SK-N-SH (cell line): ENCODE data around the gene GLB1L3. TPM values are rescaled to one million over a fixed set of nuclear protein-coding genes. Genes with fewer than 3 reads are reported as not detected.

Experiments
- CTCF ChIA-PET: fragments of 300-600, 350-600 bp; formaldehyde crosslinking; extraction: SDS; loops from one replicate; lab custom pipeline; 2021; lab: Yijun Ruan, JAX
- POLR2A ChIA-PET: fragments of 350-600 bp; sonication (Branson Sonifier 250); formaldehyde crosslinking; extraction: SDS; loops from one replicate; lab custom pipeline; 2020; ENCODE audit warnings: antibody characterized with exemption, inconsistent platforms; lab: Yijun Ruan, JAX
- DNase-seq: peaks from one replicate; pipeline ENCODE4 v3.0.0; 2012
- H2AFZ ChIP-seq: fragments of 200-600 bp; sonication (generic); 2 replicates; pipeline ENCODE4 v1.8.1; 2016; ENCODE audit warnings: antibody characterized with exemption, mild to moderate bottlenecking, low read depth
- H3F3A ChIP-seq: fragments of 200-600 bp; sonication (generic); replicated peaks from 2 replicates; pipeline ENCODE3; 2016; ENCODE audit warnings: antibody characterized with exemption, mild to moderate bottlenecking; ENCODE audit not compliant: insufficient read depth
- H3K27ac ChIP-seq, 2 experiments: fragments of 200-500 bp in 1 of 2; fragments of 200-600 bp in 1 of 2; sonication (Bioruptor generic) in 1 of 2; sonication (generic), shearing (Covaris generic) in 1 of 2; 2 replicates each; pipeline versions ENCODE4 v1.5.1 to v1.6.1; 2014 to 2016; ENCODE audit warnings: low read depth in 2 of 2, inconsistent platforms in 1 of 2, low read length in 1 of 2, mild to moderate bottlenecking in 1 of 2, mixed read lengths in 1 of 2
- H3K27me3 ChIP-seq: fragments of 200-600 bp; sonication (generic), shearing (Covaris generic); 2 replicates; pipeline ENCODE4 v1.6.1; 2016; ENCODE audit warnings: mixed run types; ENCODE audit not compliant: insufficient read depth
- H3K36me3 ChIP-seq, 2 experiments: fragments of 200-500 bp in 1 of 2; fragments of 200-600 bp in 1 of 2; sonication (Bioruptor generic) in 1 of 2; sonication (generic) in 1 of 2; replicated peaks in 1 of 2; 2 replicates each; pipeline versions ENCODE3 to v1.5.1; 2014 to 2016; ENCODE audit warnings: low read length in 1 of 2, mild to moderate bottlenecking in 1 of 2; ENCODE audit not compliant: insufficient read depth in 2 of 2, control insufficient read depth in 1 of 2
- H3K4me1 ChIP-seq, 2 experiments: fragments of 200-500 bp in 1 of 2; fragments of 200-600 bp in 1 of 2; sonication (Bioruptor generic) in 1 of 2; sonication (generic), shearing (Covaris generic) in 1 of 2; 2 replicates each; pipeline versions ENCODE4 v1.5.1 to v1.6.1; 2014 to 2016; ENCODE audit warnings: low read depth in 1 of 2, low read length in 1 of 2, mixed run types in 1 of 2; ENCODE audit not compliant: insufficient read depth in 2 of 2, control insufficient read depth in 1 of 2
- H3K4me2 ChIP-seq: fragments of 200-600 bp; sonication (generic), shearing (Covaris generic); 2 replicates; pipeline ENCODE4 v1.6.1; 2017; ENCODE audit warnings: mixed run types
- H3K4me3 ChIP-seq, 2 experiments: fragments of 200-500 bp in 1 of 2; fragments of 200-600 bp in 1 of 2; sonication (Bioruptor generic) in 1 of 2; sonication (generic), shearing (Covaris generic) in 1 of 2; 2 replicates each; pipeline versions ENCODE4 v1.5.1 to v1.8.1; 2014 to 2016; ENCODE audit warnings: low read depth in 2 of 2, inconsistent platforms in 1 of 2, low read length in 1 of 2, mild to moderate bottlenecking in 1 of 2, mixed read lengths in 1 of 2, moderate library complexity in 1 of 2
- H3K79me2 ChIP-seq: fragments of 200-600 bp; sonication (generic); 2 replicates; pipeline ENCODE4 v1.8.1; 2017; ENCODE audit warnings: mild to moderate bottlenecking; ENCODE audit not compliant: insufficient read depth
- H3K9ac ChIP-seq: fragments of 200-600 bp; sonication (generic); 2 replicates; pipeline ENCODE4 v1.6.1; 2017; ENCODE audit warnings: mixed run types
- H3K9me2 ChIP-seq: fragments of 200-600 bp; sonication (generic); 2 replicates; pipeline ENCODE4 v1.6.1; 2017; ENCODE audit warnings: mixed run types
- H3K9me3 ChIP-seq: fragments of 200-600 bp; sonication (generic); 2 replicates; pipeline ENCODE4 v1.6.1; 2017; ENCODE audit warnings: mixed run types, mild to moderate bottlenecking, moderate library complexity
- H4K20me1 ChIP-seq: fragments of 200-600 bp; sonication (generic); 2 replicates; pipeline ENCODE4 v1.6.1; 2017; ENCODE audit warnings: mild to moderate bottlenecking, mixed run types; ENCODE audit not compliant: insufficient read depth
- EP300 ChIP-seq, 2 experiments: IDR thresholded peaks; 2 replicates each; pipeline versions ENCODE4 v1.4.0 to v1.6.1; 2012; ENCODE audit warnings: borderline replicate concordance in 1 of 2, low read depth in 1 of 2, low read length in 1 of 2
- EZH2phosphoT487 ChIP-seq: fragments of 200-600 bp; sonication (generic); IDR thresholded peaks from 2 replicates; pipeline ENCODE4 v1.6.1; 2017; ENCODE audit warnings: low read depth, mixed run types, mild to moderate bottlenecking, antibody characterized with exemption, moderate library complexity, borderline replicate concordance
- GABPA ChIP-seq: IDR thresholded peaks from 2 replicates; pipeline ENCODE4 v1.4.0; 2012; ENCODE audit warnings: low read depth, mild to moderate bottlenecking
- GATA2 ChIP-seq: sonication (generic); formaldehyde crosslinking; IDR thresholded peaks from 2 replicates; pipeline ENCODE4 v1.5.0; 2020; ENCODE audit warnings: mild to moderate bottlenecking, missing genetic modification reagents
- MAX ChIP-seq: IDR thresholded peaks from 2 replicates; pipeline ENCODE4 v1.4.0; 2012; ENCODE audit warnings: low read depth
- MEF2A ChIP-seq: IDR thresholded peaks from 2 replicates; pipeline ENCODE4 v1.4.0; 2012; ENCODE audit warnings: low read depth, borderline replicate concordance
- NFIC ChIP-seq: IDR thresholded peaks from 2 replicates; pipeline ENCODE4 v1.4.0; 2012; ENCODE audit warnings: borderline replicate concordance
- NRF1 ChIP-seq: IDR thresholded peaks from 2 replicates; pipeline ENCODE4 v1.6.1; 2012; ENCODE audit warnings: low read depth, mild to moderate bottlenecking, low read length
- POLR2AphosphoS5 ChIP-seq: IDR thresholded peaks from 2 replicates; pipeline ENCODE4 v1.6.1; 2012; ENCODE audit warnings: low read depth, low read length
- RCOR1 ChIP-seq: fragments of 150-350 bp; IDR thresholded peaks from 2 replicates; pipeline ENCODE4 v1.6.1; 2017; ENCODE audit warnings: antibody characterized with exemption, low read length
- REST ChIP-seq: IDR thresholded peaks from 2 replicates; pipeline ENCODE4 v1.6.1; 2012; ENCODE audit warnings: mild to moderate bottlenecking, low read depth, low read length, moderate library complexity
- RFX5 ChIP-seq: IDR thresholded peaks from 2 replicates; pipeline ENCODE4 v1.6.1; 2012; ENCODE audit warnings: mild to moderate bottlenecking, improper control_type of control experiment, low read length
- SIN3A ChIP-seq: IDR thresholded peaks from 2 replicates; pipeline ENCODE4 v1.6.1; 2012; ENCODE audit warnings: low read depth, mild to moderate bottlenecking, low read length, moderate library complexity, borderline replicate concordance
- TAF1 ChIP-seq: IDR thresholded peaks from 2 replicates; pipeline ENCODE4 v1.6.1; 2012; ENCODE audit warnings: low read depth, mild to moderate bottlenecking, low read length, moderate library complexity, borderline replicate concordance
- TCF12 ChIP-seq: IDR thresholded peaks from 2 replicates; pipeline ENCODE4 v1.4.0; 2012
- USF2 ChIP-seq: fragments of 150-350 bp; IDR thresholded peaks from 2 replicates; pipeline ENCODE4 v1.6.1; 2017; ENCODE audit warnings: antibody characterized with exemption, low read length, low read depth, borderline replicate concordance
- ZBTB33 ChIP-seq: IDR thresholded peaks from 2 replicates; pipeline ENCODE4 v1.4.0; 2012; ENCODE audit warnings: low read depth, borderline replicate concordance
- WGBS: methylation state at CpG from one replicate; pipeline ENCODE4 v1.1.6; 2017; ENCODE audit warnings: low lambda C conversion rate; 5-methylcytosine and 5-hydroxymethylcytosine counted together
- polyA plus RNA-seq, 3 experiments: library from polyadenylated mRNA; depleted of rRNA; stranded (reverse); fragments of >200 nt; gene quantifications; 2 replicates each; pipeline ENCODE4 v1.2.3, GENCODE V29; 2012

The GLB1L3 gene
- polyA plus RNA-seq, 1 of the 3 experiments (the other 2 are of a cell fraction), result not detected

- Histone ChIP-seq H4K20me1 (no peaks in the 10 kb centered on the region), H3K4me3 (no peak overlapping the region), H3F3A (no peaks in the 10 kb centered on the region), H3K4me2 (no peak overlapping the region), H3K27ac (no peak overlapping the region), H3K36me3 (peaks cover 37 to 96% of the 10 kb centered on the region in 2 experiments), H2AFZ (no peak overlapping the region), H3K9ac (no peak overlapping the region), H3K4me1 (no peaks in the 10 kb centered on the region; a peak in 1 of 4 replicates), H3K9me2 (no peaks in the 10 kb centered on the region), H3K27me3 (no peaks in the 10 kb centered on the region), H3K79me2 (no peaks in the 10 kb centered on the region), H3K9me3 (no peaks in the 10 kb centered on the region)
- 100% methylated on average over 2 of the region's 11 CpGs for WGBS
- TF ChIP-seq RFX5, result no peak
- TF ChIP-seq GATA2 (CRISPR knock-in tag), result no peak
- no peak for TF ChIP-seq EZH2phosphoT487
- TF ChIP-seq MAX, result no peak
- no peak for TF ChIP-seq TAF1
- no peak for DNase-seq
- CTCF ChIA-PET, result interaction anchor here (0.7 to 3.2 kb wide), 3 partner anchors 22 to 290 kb away, joined by 3 to 14 read pairs (median 13); partner anchors contain the start of genes NCAPD3 and VPS26B
- POLR2A ChIA-PET, result no interaction called here
These were observed 30.1 kb upstream of the GLB1L3 start for GRCh38 chr11:134246100-134246499.

- Histone ChIP-seq H3K4me1 (no peaks in the 10 kb centered on the region), H3K27me3 (no peaks in the 10 kb centered on the region), H3K4me2 (no peak overlapping the region), H3K9ac (no peak overlapping the region), H3K79me2 (peaks cover 4% of the 10 kb centered on the region), H4K20me1 (no peaks in the 10 kb centered on the region), H2AFZ (no peak overlapping the region), H3F3A (no peaks in the 10 kb centered on the region), H3K4me3 (no peak overlapping the region), H3K9me3 (no peaks in the 10 kb centered on the region), H3K9me2 (no peaks in the 10 kb centered on the region), H3K27ac (no peak overlapping the region), H3K36me3 (peaks cover 33 to 94% of the 10 kb centered on the region in 2 experiments)
- CTCF ChIA-PET, result no interaction called here
- TF ChIP-seq GABPA (no peak), NRF1 (no peak), SIN3A (no peak), MEF2A (no peak), GATA2 (CRISPR knock-in tag) (no peak), REST (no peak), ZBTB33 (no peak), NFIC (no peak), MAX (no peak), POLR2AphosphoS5 (no peak), RCOR1 (no peak), EP300 (IDR thresholded peaks at IDR 0.05; ENCODE audit: borderline replicate concordance in 1 of 2, low read depth in 1 of 2, low read length in 1 of 2) (no peak), TCF12 (no peak), USF2 (no peak), TAF1 (no peak)
- POLR2A ChIA-PET, result no interaction called here
- no peak for DNase-seq
- 92% methylated on average over 4 of the region's 4 CpGs for WGBS
These were observed 29.5 kb upstream of the GLB1L3 start for GRCh38 chr11:134246678-134247077.
